HG03469 (cell line): ENCODE measurements around the gene AGPAT4.

Experiments
- ATAC-seq: cut with Tn5 transposase; IDR thresholded peaks from one replicate; pipeline ENCODE4 v1.9.1; 2021; ENCODE audit warnings: mild to moderate bottlenecking, moderate library complexity, moderate number of reproducible peaks; ENCODE audit not compliant: unreplicated experiment

Gene AGPAT4

DNA sequence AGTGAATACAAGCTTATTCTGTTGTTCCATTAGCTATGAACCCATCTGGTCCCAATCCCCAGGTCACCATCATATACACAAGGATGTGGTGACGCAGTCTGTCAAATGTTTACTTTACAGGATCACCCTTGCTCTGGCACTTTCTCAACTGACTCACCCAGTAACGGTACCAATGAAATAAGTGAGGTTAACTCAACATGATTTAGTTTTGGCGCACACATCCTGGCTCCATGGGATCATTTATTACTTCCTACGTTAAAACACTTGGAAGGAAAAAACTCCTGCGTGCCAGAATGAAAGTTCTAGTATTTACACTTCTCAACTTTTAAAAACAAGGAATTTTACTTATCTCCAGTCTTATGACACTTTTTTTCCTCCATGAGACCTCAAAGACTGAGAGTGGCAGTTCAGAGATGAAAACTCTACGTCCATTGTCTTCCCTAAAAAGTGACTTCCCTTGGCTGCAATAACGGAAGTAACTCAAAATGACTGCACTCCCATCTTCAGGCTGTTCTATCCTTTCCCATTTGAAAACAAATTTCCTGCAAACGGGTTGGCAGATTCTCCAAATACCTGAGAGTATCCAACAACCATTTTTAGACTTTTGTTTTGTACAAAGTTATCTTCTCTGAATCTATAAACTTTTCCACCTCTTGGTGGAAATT, 15.9 kb downstream of the AGPAT4 start:
- no peak for ATAC-seq

DNA sequence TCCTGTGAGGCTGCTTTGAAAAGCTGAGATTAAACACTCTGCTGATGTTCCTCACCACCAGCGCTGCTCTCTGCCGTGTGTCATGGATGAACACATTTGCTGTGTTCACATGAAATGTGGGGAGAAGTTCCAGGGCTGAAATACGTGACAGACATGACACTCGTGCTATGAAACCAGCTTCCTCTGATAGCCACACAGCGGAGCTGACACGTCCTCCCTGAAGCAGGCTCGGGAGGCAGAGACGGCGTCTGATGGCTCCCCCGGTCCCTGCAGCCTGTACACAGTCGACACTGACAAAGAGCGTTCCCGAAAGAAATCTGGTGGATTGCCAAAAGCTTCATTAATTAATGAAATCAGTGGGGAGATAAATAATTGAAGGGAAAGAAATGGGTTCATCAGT, 17.5 kb downstream of the AGPAT4 start:
- no peak for ATAC-seq

DNA sequence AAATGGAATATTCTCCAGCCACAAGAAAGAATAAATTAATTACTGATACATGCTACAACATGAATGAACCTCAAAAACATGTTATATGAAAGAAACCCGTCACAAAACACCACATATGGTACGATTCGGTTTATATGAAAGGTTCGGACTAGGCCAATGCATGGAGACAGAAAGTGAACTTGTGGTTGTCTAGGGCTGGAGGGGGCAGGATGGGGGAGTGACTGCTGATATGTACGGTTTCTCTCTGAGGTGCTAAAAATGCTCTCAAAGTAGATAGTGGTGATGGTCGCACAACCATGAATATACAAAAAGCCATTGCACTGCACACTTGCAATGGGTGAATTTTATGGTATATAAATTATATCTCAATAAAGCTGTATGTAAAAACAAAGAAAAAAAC, 18.3 kb downstream of the AGPAT4 start:
- ATAC-seq = no peak

DNA sequence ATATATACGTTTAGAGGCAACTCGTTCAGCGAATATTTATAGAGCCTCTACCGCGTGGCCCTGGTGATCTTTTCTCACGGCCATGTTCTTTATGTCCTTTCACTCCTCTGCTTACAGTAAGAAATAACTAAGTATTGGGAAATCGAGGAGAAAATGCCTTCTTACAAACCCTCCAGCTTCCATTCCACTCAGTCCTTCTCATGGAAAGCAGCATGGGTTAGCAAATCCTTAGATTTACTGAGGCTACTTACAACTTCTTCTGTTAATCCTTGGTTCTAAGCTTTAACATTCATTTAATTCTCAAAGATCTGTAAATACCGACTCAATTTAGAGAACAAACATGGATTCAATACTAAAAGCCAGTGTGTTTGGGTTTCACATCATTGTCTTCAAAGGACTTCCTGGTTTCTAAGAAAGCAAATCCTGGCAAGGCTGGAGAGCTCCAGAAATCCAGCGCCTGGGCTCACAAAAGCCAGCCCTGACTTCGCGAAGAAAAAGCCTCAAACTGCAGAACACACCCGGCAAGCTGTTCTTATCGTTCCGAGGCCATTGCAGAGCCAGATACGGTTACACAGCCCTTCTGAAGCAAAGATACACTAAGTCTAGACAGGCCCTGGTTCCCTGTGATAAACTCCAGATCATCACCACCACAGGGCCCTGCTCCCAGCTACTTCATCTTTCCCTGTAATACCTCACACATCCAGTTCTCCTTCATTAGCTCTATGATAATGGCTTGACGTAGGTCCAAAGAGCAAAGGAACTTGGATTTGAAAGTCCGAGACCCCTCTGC, 19.2 kb downstream of the AGPAT4 start:
- ATAC-seq = no peak

DNA sequence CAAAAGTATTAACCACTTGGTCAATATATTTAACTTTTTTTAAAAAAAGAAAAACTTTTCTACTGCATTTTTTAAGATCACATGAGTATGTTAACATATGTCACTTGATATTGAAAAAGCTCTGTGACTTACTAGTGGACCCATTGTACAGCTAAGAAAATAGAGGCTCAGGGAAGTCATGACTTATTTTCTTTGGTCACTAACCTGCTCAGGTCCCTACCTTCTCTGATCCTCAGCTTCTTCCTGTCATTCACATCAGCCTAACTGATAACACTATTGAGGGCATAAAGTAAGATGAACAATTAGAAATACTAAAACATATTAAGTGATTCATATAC, 19.8 kb downstream of the AGPAT4 start:
- no peak for ATAC-seq

DNA sequence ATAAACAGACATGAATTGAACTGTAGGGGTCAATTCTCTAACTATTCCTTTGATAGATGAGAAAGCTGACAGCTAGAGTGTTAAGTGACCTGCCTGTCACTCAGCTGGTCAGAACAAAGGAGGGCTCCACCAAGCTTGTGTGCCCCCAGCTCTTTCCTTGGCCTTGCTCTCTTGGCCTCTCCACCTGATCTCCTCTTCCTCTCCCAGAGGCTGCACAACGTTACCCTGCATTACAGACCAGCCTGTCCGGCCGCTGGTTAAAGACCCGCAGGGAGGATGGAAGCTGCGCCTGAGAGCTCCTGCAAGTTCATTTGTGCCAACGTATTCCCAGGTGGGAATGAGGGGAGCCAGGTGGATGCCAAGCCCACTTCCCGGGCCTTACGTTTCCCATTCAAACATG, 22.5 kb downstream of the AGPAT4 start:
- no peak for ATAC-seq

GRCh38 chr6:161249327-161249726, 24.5 kb downstream of the AGPAT4 start:
- ATAC-seq = no peak

- no peak for ATAC-seq
Measured at GRCh38 chr6:161246725-161247124, 27.1 kb downstream of the AGPAT4 start.

- no peak for ATAC-seq
Measured at GRCh38 chr6:161245363-161245762, 28.5 kb downstream of the AGPAT4 start.

GRCh38 chr6:161244725-161245124, 29.1 kb downstream of the AGPAT4 start:
- ATAC-seq = no peak

GRCh38 chr6:161242779-161243693, 30.8 kb downstream of the AGPAT4 start:
- ATAC-seq = no peak

DNA sequence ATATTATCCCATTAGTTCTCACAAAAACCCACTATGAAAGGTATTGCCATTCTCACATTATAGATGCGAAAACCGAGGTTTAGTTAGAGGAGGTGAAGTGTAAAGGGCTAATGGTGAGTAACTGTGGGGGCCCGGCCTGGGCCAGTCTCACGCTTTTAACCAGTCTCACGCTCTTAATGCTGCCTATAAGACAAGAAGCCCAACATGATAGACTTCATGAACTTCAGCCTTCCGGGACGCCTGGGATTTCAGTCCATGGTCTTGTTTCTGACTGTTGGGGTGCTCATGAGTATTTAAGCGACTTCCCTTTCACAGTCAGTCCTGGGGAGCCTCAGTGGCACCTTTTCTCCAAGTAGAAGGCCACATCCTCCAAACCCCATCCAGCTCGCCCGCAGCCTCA, 31.7 kb downstream of the AGPAT4 start:
- ATAC-seq = no peak

DNA sequence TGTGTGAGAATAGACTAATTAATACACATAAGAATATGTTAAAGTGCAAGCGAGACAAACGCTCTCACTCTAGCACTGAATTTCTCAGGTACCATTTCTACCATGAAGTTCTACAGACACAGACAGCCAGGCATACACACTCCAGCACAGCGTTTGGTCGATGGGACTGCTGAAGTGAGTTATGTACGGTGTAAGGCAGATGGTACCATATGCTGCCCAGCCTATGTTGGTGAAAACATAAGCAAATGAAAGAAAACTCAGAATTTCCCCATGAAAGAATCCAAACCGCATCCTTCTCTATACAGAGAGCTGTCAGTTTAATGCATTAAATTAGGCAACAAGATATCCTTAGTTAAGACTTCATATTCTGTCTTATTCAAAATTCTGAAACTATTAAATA, 34.9 kb downstream of the AGPAT4 start:
- no peak for ATAC-seq

- no peak for ATAC-seq
Measured at GRCh38 chr6:161238500-161238899, 35.4 kb downstream of the AGPAT4 start.

DNA sequence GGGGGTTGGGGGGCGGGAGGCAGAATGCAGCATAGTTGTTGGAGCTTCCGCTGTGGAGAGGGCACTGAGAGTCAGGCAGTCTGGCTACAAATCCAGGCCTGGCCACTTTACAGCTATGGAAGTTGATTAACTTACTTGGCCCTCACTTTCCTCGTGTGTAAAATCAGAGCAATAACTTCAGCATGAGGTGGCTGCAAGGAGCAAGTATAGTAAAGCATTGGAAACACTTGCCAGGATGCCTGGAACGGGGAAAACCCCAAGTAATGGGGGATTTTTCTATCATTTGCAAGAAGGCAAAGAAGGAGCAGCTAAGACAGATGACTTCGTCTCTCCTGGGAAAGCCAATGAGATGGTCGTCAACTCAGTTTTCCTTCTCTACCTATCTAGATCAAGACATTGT, 35.8 kb downstream of the AGPAT4 start:
- no peak for ATAC-seq

DNA sequence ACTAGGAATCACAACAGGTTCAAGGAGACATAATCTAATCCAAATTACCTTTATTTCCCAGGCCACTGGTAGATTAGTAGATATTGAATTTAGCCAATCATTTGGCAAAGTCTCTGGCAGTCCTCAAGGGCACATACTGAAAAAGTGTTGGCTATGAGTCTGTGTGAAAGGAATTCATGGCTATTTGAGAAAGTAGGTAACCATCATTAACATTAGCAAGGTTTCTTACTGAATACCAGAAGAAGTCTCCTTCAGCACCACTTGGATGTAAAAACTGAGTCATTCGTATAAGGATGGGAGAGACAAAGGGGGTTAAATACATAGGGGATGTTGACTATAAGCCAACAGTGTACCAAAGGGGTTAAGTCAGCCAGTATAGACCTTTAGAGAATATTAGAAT, 36.7 kb downstream of the AGPAT4 start:
- no peak for ATAC-seq

DNA sequence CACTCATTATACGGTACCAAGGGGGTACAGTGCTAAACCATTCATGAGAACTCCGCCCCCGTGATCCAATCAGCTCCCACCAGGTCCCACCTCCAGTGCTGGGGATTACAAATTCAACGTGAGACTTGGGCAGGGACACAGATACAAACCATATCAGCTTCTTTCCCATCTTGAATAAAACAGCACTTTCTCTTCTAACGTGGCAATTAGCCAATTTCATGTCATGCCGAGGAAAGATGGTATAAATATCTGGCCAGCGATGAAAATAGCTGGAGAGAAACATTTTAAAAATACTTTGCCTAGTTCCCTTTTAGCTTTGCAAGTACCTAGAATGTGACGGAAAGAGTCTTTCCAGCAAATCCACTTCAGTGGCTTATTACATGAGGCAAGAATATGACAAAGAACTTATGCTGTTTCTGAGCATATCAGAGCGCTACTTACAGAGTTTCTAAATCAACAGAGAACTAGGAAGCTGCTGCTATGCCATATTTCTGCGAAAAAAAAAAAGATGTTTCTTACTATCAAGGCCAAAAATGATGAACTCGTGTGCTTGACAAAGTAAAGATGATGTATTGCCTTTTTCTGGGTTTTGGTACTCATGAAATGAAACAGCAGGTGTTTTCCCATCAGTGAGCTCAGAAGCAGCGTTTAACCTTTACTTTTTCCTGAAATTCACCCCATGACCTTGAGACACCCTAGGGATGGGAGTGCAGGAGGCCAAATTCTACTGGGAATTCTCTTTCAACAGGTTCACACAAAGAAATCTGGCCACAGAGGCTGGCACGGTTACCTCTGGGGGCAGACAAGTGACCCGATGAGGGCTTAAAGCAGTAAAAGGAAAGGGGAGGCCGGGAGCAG, 37.9 kb downstream of the AGPAT4 start:
- ATAC-seq = no peak

DNA sequence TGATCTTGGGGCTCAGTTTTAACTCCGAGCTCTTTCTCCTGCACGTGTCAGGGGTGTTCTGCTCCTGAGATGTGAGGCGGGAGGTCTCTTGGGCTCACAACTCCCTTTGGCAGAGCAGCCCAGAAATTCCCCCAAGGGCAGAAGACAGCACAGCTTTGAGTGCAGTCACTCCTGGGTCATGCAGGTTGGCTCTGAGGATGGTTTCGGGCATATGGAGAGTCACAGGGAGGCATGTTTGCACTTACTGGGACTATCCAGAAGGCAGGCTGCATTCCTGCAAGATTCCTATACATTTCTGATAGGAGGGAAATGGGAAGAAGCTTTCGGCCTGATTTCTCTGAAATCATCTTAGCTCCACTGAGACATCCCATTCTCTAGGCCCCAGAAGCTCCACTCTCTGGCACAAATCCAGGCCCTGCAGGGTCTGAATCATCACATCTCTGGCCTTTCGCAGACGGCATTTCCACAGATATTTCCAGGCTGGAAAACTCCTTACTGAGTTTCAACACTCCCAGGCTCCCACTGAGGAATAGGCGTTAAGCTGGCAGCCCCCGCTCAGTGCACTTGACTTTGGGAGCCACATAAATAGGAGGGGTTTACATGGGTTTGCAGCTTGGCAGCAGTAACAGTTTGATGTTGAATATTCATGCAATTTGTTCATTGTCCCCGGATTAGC, 39.7 kb downstream of the AGPAT4 start:
- ATAC-seq = no peak

DNA sequence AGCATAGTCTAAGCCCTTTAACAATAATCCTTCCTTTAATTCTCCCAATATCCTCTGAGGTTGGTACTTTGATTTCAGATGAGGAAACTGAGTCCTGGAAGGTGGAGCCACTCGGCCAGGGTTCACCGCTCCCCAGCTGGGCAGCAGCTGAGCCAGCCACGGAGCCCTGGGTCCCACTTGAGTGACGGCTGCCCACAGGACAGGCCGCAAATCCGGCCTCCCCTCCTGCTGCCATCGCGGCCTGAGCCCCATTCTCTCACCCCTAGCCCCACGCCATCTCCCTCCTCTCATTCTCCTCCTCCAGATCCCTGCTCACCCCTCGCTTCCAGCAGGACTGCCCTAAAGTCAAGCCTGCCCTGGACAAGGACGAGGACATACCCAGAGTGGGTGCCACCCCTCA, 41.4 kb downstream of the AGPAT4 start:
- ATAC-seq = no peak

DNA sequence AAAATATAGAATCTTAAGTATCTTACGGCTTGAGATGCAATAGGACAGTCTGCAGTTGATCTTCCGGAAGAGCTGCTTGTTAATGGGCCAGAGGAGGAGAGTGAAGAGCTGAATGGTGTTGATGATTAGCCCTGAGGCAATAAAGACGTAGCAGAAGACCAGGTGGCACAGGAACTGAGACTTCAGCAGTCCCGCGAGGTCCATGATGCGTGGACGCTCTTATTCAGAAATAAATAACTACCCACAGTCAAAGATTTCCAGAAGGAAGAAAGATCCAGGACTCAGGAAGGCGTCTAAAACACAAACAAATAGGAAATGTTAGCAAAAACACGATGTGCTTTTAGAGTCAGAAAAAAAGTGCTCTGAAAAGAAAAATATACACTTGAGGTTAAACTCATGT, 41.9 kb downstream of the AGPAT4 start:
- no peak for ATAC-seq
